Measurements from ENCODE around the gene DCN. TPM values are rescaled to one million over a fixed set of nuclear protein-coding genes. Genes with fewer than 3 reads are reported as not detected.

The DCN gene
- total RNA-seq, 1 experiment from 2014 or later = not detected

DNA sequence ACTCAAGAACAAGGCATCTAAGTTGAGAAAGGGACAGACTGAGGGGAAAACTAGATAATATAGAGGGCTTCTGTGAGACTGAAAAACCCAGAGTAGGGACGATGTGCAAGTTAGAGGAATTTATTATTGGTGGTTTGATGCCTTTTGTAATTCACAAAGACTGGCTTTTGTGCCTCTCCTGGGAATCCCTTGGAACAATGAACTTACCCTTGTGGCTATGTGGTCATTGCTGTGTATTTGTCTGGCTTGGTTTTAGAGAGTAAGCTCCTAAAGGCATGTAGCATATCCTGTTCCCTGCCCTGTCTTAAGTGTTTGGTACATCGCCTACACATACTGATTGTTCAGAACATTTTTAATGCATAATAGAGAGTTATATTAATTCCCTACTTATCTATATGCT, 26.6 kb downstream of the DCN start:
- DNase-seq (ENCODE audit: low read depth) = no peak
- in situ Hi-C loops (cut with HindIII; ENCODE audit: low pct_unique_long_range_greater_than_20kb, low sequenced_read_pairs) = no loop called here

DNA sequence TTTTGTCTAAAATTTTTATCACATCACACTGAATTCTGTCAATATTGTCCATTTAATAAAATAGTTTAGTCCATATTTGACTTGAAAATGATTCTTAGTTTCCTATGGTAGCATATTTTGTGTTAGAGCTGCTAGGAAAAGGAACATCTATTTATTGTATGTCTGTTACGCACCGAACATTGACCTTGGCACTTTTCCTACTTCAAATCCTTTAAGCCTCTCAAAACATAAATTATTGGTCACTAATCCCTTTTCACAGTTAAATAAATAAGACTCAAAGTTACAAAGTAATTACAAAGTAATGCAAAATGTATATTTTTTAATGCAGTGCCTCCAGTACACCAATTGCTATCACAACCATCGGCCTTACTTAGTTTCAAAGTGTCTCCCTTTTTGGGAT, 28.5 kb downstream of the DCN start:
- in situ Hi-C loops (cut with HindIII; ENCODE audit: low pct_unique_long_range_greater_than_20kb, low sequenced_read_pairs) = no loop called here
- no peak for DNase-seq (ENCODE audit: low read depth)

DNA sequence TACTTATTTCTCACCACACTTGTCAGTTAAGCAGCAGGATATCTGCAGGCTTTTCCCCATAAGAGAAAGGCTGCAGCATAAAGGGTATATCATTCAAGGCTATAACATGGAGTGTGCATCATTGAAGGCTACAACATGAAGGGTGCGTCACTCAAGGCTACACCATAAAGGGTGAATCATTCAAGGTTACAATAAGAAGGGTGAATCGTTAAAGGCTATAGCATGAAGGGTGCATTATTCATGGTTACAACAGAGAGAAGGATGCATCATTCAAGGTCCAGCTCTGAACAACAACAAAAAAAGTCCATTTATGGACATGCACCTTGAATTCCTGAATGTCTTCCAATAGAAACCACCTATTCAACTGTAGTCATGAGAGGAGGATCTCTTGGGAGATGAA, 38.6 kb downstream of the DCN start:
- in situ Hi-C loops (cut with HindIII; ENCODE audit: low pct_unique_long_range_greater_than_20kb, low sequenced_read_pairs) = no loop called here
- no peak for DNase-seq (ENCODE audit: low read depth)

DNA sequence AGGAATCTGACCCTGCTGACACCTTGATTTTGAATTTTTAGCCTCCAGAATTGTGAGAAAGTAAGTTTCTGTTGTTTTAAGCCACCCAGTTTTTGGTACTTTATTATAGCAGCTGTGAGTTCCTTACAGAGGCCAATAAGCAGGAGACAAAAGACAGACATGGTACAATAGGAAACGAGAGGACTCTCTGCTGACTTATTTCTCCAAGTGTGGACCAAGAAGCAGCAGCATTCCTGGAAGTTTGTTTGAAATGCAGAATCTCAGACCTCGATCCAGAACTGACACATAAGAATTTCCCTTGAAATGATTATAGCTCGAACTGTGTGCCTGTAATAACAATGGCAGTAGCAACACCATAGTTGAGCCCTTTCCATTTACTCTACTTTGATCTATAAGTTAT, 39.4 kb downstream of the DCN start:
- in situ Hi-C loops (cut with HindIII; ENCODE audit: low pct_unique_long_range_greater_than_20kb, low sequenced_read_pairs) = no loop called here
- no peak for DNase-seq (ENCODE audit: low read depth)

DNA sequence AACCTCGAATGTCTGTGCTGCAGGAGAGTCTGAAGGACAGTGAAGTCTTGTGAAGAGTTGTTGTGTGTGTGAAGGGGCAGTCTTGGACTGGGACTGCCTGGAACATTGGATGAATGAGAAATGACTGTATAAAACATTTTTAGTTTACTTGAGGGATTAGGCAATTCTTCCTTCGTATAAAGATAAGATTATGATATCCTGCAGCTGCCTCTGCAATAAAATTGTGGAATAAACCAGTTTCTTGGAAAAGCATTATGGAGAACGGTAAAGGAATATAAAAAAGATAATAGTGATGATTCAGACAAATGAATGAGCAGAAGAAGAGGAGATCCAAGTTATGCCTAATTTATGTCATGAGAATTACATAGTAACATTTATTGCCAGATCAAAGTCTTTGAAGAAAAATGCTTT, 40.4 kb downstream of the DCN start:
- no peak for DNase-seq (ENCODE audit: low read depth)
- in situ Hi-C loops (cut with HindIII; ENCODE audit: low pct_unique_long_range_greater_than_20kb, low sequenced_read_pairs) = no loop called here

DNA sequence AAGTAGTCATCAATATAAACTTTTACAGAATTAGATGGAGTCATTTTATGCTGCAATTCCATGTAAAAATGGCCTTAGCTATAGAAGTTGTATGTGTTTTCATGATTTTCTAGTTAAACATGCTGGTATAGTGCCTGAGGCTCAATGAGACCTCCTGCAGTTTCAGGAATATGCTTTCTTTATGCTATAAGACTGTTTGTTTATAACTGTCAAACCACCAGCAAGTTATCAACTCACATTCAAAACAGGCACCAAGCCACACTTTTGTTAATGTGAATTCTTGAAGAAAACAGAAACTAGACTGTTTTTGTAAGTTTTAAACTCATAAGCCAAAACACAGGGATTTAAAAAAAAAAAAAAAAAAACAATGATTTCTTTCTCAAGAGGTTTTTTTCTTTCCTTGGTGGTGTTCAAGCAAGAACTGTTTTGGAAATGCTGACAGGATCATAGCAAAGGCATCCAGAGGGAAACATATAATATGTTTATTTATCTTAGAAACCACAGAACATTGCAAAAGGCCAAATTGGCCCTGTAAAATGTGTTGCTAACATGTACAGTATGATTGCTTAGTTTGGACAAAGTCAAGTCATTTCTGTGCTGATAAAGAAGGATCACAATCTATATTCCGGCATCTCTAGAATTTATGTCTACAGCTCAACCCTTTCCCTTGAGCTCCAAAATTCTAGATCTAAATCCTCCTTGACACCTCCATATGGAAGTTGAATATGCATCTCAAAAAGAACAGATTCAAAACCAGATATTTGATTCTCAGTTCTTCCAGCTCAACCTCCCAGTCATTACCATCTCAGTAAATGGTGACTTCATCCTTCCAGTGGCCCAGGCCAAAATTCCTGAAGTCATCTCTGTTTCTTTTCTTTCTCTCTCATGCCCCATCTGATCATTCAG, 42.3 kb downstream of the DCN start:
- in situ Hi-C loops (cut with HindIII; ENCODE audit: low pct_unique_long_range_greater_than_20kb, low sequenced_read_pairs) = no loop called here
- no peak for DNase-seq (ENCODE audit: low read depth)

DNA sequence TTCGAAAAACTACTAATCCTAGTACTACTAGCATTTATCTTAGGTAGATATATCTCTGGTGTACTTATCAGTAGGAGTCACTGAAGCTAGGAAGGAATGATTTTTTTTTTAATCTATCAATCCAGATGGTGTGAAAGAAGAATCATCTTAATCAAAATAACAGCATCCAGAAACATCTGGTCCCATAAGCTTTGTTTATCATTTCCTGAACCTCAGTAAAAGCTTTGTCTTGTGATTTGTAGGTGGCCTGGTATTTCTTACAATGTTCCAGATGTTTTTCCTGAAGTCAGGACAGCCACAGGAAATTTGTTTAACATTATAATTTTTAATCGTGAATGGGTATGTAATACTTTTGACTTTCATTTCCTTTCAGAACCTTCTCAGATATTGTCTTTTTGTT, 43.3 kb downstream of the DCN start:
- DNase-seq (ENCODE audit: low read depth) = no peak
- in situ Hi-C loops (cut with HindIII; ENCODE audit: low pct_unique_long_range_greater_than_20kb, low sequenced_read_pairs) = no loop called here

DNA sequence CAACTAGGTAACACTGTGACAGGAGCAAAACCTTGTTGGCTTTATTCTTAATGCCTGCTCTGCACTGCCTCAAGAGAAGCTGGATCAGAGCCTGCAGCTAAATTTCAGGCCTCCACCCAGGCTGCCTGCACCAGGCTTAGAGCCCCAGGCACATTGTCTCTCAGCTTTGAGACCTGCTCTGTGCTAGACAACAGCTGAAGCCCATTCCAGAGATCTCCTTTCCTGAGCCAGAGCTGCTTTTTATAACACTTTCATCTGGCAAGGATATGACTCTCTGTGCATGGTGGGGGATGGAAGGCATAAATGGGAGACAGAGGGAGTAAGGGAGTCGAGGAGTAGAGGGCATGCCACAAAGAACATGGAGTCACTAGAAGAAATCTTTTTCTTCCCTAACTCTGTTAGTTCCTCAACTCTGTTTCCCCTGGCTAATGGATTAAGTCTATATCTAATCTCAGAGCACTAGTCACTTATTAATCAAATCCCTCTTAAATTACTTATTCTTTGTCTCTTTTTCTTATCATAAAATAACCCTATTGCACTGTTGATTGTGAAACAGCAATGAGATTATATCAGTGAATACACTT, 44.2 kb downstream of the DCN start:
- in situ Hi-C loops (cut with HindIII; ENCODE audit: low pct_unique_long_range_greater_than_20kb, low sequenced_read_pairs) = no loop called here
- DNase-seq (ENCODE audit: low read depth) = no peak

DNA sequence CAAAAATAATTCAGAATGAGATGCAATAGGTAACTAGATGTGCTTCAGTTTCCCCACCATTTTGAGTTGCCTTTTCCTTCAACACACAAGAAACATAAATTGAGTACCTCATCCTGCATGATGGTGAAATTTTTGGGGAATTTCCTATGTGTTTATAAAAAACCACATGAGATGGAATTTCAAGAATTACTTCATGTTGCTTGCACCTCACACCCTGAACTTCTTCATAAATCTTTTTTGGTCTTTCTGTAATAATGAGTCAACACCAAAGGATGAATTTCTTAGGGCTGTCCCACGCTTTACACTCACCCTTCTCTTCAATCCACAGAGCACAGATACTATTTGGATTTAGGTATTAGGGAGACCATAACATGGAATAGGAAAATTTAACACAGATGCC, 48.7 kb downstream of the DCN start:
- no peak for DNase-seq (ENCODE audit: low read depth)
- in situ Hi-C loops (cut with HindIII; ENCODE audit: low pct_unique_long_range_greater_than_20kb, low sequenced_read_pairs) = no loop called here

DNA sequence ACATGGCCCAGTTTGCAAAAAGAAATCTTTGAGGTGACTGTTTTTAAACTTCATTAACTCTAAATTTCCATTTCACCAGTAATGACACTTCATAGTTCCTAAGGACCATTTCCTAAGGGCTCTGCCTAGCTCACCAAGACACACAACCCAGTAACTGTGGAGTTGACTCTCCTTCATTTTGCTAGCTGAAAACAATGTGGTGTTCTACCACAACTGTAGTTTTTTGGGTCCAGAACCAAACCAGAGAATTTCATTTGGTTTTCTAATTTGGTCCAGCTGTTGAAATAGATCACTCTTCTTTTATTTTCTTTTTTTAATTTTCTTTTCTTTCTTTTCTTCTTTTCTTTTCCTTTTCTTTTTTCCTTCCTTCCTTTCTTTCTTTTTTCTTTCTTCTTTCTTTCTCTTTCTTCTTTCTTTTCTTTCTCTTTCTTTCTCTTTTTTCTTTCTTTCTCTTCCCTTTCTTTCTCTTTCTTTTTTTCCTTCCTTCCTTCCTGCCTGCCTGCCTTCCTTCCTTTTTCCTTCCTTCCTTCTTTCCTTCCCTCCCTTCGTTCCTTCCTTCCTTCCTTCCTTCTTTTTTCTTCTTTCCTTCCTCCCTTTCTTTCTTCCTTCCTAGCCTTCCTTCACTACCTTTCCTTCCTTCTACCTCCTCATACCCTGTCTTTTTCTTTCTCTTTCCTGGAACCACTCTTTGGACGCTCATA, 52.8 kb downstream of the DCN start:
- in situ Hi-C loops (cut with HindIII; ENCODE audit: low pct_unique_long_range_greater_than_20kb, low sequenced_read_pairs) = no loop called here

DNA sequence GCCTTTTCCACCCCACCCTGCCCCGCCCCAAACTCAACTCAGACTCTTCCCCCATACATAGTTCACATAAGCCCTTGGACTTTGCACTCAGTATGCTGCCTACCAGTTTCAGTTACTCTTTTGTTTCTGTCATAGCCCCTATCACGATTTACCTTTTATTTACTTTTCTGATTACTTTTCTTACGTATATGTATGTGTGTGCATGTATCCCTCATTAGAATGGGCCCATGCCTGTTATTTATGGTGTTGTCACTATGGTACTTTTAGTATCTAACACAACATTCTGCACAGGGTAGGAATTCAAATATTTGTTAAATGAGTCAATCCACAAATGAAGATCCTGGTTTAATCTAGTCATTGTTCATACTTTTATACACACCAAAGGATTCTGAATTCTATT, 54.9 kb downstream of the DCN start:
- in situ Hi-C loops (cut with HindIII; ENCODE audit: low pct_unique_long_range_greater_than_20kb, low sequenced_read_pairs) = no loop called here
- peak; percentile 30 for DNase-seq (ENCODE audit: low read depth)

More for the DNA sequence above, 52.8 kb downstream of the DCN start:
- no peak for DNase-seq (ENCODE audit: low read depth)

DNA sequence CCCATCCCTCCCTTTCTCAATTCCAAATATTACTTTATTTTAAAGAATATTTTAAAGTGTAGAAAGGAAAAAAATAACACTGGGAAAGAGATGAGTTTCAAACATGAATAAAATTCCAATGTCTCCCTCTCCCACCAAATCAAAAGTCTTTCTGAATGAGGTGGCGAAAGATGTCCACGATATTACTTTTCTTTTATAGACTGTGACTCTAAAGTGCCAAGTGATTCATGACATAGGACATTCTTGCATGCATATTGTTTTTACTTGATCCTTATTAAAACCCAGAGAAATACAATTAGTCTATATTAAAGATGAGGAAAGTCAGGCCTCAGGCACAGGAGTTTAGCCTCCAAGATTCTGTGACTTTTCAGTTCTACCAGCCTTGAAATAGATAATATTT, 55.3 kb downstream of the DCN start:
- in situ Hi-C loops (cut with HindIII; ENCODE audit: low pct_unique_long_range_greater_than_20kb, low sequenced_read_pairs) = no loop called here
- DNase-seq (ENCODE audit: low read depth) = no peak

DNA sequence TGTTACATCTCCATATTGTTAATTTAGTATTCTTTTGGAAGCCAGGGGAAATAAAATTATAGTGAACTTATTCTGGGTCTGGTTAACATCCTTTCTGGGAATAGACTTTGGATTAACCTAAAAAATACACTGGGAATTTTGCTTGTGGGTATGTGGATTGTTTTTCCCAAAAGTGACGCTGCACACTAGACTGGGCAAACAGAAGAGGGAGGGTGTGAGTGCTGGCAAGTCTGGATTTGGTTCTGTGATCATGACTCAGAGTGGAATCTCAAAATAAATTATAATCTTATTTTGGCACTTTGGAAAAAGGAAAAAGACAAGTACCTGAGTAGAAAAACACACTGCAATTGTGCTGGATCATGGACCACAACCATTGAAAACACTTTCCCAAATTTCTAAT, 56.1 kb downstream of the DCN start:
- in situ Hi-C loops (cut with HindIII; ENCODE audit: low pct_unique_long_range_greater_than_20kb, low sequenced_read_pairs) = no loop called here
- no peak for DNase-seq (ENCODE audit: low read depth)

DNA sequence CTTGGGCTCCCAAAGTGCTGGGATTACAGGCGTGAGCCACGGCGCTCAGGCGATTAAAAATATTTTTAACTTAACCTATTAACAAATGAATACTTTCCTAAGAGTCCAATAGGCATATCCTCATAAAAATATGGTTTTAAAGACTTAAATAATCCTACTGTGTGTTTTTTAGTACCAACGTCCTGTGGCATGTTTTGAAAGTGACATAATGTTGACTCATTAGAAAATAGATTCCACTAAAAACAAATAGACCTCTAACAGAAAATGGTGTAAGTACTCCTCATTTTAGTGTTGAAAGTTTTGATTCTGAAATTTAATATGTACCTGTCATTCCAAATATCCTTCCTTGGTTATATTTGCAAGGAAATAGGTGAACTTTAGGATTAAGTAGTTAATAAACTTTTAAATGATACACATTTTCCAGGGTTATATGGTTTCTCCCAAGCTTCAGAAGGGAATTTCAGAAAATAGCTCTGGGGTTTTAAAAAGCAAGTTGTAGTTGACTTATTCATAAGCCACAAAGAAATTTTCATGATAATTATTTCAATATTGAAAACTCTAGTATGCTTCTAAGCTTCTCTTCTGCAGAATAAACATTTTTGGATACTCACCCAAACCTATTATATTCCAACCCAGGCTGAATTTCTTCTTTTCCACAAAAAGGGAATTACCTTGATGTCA, 59.2 kb downstream of the DCN start:
- DNase-seq (ENCODE audit: low read depth) = no peak
- in situ Hi-C loops (cut with HindIII; ENCODE audit: low pct_unique_long_range_greater_than_20kb, low sequenced_read_pairs) = no loop called here

DNA sequence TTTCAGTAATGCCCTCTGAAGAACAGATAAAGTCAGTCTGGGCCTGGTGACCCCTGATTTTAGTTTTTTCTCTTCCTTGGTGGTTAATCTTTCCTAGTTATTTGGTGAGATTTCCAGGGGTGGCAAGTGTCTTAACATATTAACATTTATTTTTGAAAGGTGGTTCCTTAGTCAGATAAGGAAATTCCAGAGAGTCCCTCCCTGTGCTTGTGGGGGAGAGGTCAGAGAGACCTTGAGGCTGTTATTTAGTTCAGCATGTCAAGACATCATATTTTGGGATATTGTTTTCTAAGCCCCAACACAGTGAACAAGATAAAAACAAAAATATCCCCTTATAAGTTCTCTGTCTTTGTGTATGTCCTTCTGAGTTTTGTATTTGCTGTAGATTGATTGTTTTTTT, 61.8 kb downstream of the DCN start:
- DNase-seq (ENCODE audit: low read depth) = no peak
- in situ Hi-C loops (cut with HindIII; ENCODE audit: low pct_unique_long_range_greater_than_20kb, low sequenced_read_pairs) = no loop called here

DNA sequence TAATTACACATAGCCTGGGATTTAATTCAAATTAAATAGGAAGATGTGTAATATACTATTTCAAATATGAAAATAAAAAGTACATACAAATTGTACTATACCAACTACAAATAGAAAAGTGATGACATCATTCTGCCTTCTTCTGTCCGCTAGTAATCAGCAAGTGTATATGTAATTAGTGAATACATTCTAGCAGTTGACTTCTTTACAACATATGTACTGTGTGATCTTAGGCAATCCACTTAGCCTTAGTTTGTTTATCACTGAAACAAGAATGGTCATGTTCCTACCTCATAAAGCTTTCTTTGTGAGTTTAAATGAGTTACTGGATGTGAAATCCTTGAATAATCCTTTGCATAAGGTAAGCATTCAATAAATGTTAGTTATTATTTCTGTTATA, 63.5 kb downstream of the DCN start:
- no peak for DNase-seq (ENCODE audit: low read depth)
- in situ Hi-C loops (cut with HindIII; ENCODE audit: low pct_unique_long_range_greater_than_20kb, low sequenced_read_pairs) = no loop called here

DNA sequence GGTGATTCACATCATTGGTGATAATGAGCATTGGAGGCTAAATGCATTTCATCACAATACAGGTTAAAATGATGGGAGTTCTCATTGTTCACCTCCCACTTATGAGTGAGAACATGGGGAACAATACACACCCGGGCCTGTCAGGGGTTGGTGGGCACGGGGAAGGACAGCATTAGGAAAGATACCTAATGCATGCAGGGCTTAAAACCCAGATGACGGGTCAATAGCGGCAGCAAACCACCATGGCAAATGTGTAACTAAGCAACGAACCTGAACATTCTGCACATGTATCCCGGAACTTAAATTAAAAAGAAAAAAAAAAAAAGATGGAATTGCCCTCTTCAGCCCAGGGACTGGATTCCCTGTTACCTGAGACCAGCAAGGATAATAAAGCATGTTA, 69.0 kb downstream of the DCN start:
- in situ Hi-C loops (cut with HindIII; ENCODE audit: low pct_unique_long_range_greater_than_20kb, low sequenced_read_pairs) = no loop called here
- peak; percentile 6 for DNase-seq (ENCODE audit: low read depth)

DNA sequence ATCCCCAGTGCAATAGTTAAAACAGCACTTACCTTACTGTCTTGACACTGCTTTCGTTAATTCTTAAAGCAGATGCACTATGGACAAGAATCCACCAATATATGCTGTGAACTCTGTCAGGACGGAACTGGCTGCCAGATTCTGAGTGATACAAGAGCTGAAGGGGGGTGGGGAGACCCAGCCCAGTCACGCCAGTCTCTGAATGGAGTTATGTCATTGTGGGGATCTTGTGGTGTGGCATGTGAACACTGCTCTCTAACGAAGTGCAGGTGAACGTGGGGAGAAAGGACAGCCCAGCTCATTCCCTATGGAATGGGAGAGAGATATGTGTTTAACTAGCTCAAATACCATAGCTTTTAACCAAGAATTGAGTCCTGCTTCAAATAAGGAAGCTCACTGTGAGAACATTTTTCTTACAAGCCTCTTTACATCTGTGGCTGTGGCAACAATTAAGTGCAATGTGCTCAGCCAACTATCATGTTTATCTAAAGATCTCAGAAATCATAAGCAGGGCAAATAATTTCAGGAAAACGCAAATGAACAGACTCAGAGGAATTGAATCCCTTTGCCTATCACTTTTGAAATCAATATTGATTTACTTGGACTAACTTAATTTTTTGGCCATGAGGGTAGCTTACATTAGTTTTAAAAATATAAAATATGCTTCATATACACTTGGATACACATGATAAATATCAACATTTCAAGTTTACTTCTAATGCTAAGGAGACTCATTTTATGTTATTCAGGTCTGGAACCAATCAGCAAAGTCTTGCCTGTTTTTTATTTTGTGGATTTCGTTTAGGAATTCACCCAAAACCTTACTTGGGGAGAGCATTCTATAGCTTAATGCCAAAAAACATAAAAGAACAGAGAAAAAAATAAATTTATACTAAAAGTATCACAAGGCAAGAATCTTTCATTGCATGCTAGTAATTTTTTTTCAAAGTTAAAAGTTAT, 71.0 kb downstream of the DCN start, which contains the start of gene LUM:
LUM (minus strand) TSS at position 129 of the 960 bp plus-strand sequence. CDS start 2,515 bp downstream, outside the sequence.
- in situ Hi-C loops (cut with HindIII; ENCODE audit: low pct_unique_long_range_greater_than_20kb, low sequenced_read_pairs) = no loop called here
- no peak for DNase-seq (ENCODE audit: low read depth)

Data from Caki2 (cell line).